HG02763 (cell line): Measurements from ENCODE around the gene CRYGN.

Source experiments
- ATAC-seq: cut with Tn5 transposase; IDR thresholded peaks from one replicate; pipeline ENCODE4 v1.9.1; 2021; ENCODE audit warnings: mild to moderate bottlenecking, moderate library complexity; ENCODE audit not compliant: unreplicated experiment

The CRYGN gene

DNA sequence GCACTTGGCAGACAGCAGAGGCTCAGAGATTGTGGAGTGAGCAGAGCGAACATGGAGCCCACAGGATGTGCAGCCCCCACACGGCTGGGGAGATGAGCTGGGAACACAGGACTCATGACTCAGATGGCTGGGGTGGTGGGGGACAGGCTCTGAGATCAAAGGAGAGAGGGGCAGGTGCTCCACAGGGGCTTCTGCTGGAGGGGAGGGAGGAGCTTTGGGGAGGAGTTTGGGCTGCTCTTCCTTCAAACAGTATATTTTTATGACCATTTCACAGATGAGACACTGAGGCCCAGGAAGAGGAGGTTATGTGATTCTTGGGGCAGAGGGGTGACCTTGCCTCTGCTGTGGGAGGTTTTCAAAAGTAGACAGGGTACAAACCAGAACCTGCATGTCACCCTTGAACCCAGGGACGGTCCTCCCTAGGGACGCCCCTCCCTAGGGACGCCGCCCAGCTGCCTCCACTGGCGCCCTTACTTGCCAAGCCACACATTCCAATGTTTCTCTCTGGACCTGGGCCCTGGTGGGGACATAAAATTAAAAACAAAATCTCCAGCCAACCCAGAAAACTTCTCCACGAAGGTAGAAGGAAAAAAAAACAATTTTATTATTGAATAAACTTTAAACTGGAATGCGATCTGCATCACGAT lies 981 bp upstream of the CRYGN start:
- no peak for ATAC-seq

DNA sequence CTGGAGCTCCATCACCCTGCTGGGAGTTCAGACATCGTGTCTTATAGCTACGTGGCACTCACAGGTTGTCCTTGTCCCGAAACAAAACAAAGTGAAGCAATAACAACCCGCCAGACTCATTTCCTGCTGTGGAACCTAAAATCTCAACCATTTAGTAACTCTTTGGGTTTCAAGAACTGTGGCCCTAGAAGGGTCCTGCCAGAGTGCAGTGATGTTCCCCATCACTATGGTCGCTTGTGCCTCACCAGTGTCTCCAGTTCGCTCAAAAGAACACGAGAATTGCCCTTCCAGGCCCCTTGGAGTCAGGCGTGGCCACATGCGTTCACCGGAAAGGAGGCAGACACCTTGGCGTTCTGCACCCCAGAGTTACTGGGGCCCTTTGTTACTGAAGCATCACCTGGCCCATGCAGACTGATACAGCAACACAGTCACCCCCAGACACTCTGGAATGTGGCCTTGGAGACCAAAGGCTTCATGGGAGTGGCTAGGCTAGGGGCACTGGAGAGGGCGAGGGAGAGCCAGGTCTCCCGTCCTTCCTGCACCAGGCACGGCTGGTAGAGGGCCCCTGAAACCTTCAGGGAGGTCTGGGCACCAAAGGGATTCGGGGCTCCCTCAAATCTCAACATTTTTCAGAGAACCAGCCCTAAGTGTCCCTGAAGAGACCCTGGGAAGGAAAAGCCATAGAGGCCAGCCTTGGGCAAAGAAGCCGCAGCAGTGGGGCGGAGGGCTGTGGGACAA lies 908 bp downstream of the CRYGN start:
- no peak for ATAC-seq

DNA sequence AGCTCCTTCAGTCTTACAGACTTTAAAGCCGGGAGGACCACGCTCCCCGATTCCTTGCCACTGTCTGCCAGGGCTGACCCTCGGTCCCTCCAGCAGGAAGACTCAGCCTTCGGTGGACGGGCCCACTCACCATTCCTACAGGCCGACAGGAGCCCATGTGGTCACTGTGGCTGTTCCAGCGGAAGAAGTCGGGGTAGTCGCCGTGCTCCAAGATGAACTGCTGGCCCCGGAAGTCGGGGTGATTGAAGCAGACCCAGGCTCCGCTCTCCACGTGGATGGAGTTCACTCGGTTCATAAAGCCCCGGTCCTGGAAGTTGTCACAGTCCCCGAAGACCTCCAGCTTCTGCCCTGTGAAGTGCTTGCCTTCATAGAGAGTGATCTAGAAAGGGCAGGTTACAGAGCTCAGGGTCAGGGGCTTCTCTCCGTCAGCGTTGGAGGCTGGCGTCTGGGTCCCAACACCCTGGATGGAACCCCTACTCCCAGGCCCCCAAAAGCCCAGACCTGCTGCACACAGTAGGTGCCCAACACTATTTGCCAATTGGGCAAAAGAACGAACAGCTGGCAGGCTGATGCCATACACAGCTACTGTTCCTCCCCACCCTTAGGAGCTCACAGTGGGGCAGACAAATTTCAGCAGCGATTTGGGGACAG lies 1.9 kb downstream of the CRYGN start:
- no peak for ATAC-seq

DNA sequence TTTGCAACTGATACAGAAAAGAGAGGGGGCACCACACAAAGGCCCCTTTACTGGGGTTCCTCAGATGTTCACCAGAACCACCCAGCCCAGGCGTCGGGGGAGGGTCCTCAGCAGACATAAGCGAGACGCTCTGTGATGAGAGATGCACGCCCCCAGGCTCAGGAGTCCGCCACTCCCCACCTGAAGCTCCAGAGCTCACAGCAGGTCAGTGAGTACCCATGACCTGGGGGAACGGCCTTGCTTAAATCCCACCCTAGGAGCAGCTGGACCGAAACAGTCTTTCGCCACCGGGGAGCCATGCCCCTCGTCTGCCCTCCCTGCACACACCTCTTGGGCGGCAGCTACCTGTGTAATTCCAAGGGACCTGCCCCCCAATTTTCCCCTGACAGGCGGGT lies 2.8 kb downstream of the CRYGN start:
- no peak for ATAC-seq

DNA sequence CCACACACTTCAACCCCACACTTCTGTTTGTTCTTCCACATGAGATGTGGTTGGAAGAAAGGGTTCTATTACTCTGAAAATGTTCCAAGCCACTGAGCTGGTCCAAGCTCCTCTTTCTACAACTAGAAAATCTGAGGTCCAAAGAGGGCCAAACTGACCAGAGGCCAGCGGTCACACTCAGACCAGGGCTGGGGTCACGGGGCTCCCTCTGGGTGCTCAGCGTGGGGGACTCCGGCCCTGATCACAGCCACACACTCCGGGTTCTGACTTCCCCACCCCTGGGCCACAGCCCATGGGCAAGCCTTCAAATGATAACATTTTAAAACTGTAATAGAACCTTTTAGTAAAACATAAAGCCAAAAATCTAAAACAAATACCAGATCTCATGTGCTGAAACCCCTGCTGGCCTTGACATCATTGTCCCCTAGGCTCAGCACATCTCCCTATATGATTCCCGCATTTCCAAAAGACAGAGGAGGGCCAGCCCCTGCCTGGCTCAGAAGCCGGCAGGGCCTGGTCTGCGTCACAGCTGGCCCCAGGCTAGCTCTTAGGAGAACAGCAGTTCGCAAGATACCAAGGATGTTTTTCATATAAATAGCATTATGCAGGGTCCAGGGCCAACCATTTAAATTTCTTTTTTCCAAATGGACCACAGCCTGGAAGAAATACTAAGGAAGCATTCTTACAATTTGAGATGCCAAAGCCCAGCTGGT lies 3.3 kb downstream of the CRYGN start:
- no peak for ATAC-seq

DNA sequence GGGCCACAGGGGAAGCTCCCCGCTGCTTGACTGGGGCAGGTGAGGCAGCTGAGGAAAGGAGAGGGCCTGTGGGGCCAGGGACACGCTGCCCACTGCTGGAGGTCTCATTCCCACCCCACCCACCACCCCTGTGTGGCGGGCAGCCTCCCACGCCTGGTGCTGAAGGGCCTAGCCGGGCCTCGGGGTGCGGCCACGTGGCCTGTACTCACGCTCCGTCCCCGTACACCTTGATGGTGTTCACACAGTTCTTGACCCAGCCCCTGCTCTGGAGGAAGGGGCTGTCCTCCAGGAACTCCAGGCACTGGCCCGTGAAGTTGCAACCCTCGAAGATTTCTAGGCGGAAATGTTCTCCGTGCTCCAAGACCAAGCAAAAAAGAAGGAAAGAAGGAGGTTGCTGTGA lies 4.0 kb downstream of the CRYGN start:
- no peak for ATAC-seq

DNA sequence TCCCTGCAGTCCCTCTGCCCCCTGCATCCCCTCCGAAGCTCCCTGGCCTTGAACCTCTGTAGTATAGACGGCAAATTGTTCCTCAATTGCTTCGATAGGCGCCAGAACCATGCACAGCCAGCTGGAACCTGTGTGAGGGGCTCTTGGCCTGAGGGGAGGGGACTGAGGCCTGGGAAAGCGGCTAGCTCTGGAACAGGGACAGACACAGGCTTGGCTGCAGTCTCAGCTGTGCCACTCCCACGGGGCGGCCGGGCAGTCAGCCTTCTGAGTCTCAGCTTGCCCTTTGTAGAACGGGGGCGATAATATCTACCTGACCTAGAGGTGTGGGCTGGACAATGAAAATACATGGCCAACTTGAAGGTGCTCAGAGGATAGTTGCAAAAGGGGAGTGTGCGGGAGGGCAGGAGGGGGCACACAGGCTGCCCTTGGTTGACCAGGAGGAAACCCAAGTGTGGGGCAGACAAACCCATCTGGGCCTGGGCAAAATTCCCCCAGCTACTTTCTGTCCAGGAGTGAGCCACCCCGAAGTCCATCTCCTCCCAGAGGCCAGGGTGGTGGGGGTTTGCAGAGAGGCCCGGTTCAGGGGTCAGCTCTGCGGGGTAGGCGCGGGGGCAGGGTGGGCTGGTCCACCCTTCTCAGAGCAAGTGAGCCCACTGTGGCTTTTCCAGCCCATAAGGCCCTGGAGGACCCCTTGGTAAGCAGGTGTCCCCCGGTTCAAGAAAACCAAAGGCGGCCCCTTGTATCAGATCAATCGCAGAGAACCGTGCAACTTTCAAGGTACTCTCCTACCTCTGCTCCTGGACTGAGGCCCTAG lies 4.6 kb downstream of the CRYGN start:
- no peak for ATAC-seq

DNA sequence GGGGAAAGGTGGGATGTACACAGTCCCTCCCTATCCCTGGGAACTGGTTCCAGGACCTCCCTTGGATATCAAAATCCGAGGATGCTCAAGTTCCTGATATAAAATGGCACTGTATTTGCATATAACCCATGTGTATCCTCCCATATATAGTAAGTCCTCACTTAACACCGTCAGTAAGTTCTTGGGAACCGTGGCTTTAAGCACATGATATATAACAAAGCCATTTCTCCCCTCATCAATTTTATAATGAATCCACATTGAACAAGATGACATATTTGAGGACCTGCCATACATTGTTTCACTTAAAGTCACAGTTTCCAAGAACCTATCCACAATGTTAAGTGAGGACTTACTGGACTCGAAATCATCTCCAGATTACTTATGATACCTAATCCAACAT lies 5.4 kb downstream of the CRYGN start:
- ATAC-seq, result no peak

DNA sequence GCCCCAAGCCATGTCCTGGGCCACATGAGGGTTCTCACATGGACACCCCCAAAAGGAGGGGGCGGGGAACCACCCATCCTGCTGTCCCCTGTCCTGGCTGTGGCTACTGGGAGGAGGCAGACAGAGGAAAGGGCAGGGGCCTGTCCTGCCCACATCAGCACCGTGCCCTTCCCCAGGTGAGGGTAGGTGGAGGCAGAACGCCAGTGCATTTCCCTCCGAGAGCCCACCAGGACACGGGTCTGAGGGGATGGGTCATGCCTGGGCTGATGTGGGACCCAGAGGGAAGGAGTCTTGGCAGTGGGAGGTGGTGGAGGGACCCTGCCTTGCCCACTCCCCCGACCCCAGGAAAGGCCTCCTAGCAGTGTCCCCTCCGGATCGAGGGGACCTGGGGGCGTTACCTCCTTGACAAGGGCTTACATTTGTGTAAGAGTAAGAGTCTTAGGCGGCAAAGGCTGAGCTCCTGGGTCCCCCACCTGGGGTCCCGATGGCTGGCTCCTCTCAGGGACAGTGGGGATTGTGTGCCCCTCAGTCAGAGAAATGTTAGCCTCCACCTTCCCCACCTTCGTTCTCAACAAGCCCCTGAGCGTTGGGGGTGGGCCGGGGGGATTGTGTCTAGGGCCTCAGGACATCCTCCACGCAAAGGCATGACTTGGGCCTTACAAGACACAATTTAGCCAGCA lies 6.1 kb downstream of the CRYGN start:
- no peak for ATAC-seq

DNA sequence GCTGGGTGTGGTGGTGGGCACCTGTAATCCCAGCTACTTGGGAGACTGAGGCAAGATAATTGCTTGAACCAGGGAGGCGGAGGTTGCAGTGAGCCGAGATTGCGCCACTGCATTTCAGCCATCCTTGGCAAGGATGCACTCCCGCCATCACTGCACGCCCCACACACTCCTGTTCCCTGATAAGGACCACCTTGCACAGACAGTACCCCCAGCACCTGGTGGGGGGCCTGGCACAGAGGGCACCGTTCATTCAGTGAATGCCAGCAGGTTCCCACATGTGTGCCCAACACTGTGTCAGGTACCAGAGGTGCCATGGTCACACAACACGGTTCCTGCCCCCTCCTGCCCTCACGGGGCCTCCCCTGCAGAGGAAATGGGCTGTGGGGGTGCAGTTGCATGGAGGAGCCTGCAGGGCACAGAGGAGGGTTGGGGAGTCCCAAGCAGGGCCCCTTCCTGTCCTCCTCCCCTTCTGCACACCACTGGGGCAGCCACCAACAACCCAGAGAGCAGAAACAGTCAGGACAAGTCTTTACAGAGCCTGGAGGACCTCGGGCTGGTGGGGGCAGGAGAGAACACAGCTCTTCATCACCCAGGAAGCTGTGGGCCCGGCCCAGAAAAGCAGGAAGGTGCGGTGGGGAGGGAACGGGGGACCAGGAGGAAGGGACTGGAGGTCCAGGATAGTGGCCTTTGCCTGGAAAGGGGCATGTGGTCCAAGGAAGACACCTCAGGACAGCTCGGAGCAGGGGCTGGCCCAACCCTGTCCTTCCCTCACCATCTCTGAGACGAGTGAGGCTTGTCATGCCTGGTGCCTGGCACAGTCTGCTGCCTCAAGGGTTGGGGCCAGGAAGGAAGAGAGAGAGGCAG lies 7.1 kb downstream of the CRYGN start:
- no peak for ATAC-seq

DNA sequence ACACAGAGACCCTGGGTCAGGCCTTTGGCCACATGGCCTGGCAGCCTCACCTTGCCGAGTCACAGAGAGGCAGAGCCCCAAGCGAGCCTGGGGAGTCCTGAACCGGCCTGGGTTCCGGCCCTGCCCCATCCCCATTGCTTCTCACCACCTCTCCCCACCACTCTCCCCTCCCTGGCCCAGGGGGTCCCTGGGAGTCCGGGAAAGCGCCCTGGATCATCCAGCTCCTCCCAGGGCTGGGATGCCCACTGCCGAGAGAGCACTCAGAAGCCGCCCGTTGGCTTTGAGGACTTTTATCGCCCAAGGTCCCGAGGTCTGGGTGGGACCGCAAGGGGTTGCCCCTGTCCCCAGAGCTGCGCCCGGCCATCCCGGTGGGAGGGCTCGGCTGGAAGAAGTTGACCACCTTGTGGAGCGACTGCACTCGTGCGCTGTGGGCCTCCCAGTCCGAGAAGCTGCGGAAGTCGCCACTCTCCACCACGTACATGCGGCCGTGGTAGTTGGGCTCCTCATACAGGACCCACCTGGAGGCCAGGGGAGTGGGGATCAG lies 8.1 kb downstream of the CRYGN start:
- ATAC-seq, result no peak

DNA sequence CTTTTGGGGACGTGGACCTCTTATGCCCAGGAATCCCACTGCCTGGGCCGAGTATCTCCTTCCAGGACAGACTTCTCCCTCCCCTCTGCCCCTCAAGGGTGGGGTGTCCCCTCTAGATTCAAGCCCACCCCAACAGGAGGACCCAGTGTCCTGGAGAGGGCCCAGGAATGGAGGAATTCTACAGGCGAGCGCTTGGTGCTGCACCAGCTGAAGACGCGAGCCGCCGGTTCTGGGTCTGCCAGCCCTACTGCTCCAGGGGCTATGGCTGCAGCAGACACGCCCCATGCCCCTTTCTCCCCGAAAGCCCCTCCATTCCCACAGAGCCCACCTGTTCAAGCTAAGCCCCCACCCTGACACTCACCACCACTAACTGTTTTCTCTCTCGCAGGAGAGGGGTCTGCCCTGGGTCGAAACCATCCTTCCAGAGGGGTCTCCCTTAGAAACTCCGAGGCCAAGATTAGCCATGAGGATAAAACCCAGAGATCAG lies 8.6 kb downstream of the CRYGN start:
- no peak for ATAC-seq

DNA sequence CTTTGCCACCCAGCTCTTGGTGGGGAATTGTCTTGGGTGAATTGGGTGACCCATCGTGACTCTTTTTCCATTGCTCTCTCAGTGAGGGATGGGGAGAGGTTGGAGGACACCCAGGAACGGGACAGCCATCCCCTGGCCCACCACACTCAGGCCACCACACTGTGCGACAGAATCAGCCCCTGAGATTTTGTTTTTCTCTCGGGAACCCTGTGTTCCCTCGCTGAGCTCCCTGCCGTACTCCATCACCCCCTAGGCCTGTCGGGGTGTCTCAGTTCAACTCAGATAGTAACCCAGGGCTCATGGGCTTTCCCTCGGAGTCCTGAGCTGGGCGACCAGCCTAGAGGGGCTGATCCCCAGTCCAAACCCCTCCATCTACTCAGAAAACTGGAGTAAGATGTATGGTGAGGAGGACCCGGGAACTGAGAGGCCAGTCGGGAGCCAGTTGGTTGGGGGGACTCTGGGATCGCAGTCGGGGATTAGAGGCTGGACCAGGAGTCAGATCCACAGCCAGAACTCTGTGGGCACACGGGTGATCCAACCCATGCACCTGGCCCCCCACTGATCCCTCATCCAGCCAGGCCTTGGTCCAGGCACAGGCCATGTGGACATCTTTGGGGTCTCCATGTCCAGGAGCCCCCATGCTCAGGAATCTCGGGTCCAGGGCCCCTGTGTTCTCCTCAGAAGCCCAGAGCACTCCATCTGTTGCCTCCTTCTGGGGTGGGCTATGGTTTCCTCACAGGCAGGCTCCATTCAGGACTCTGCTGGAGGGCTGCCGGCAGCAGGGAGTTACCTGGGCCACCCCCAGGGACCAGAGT lies 9.3 kb downstream of the CRYGN start:
- ATAC-seq, result no peak

DNA sequence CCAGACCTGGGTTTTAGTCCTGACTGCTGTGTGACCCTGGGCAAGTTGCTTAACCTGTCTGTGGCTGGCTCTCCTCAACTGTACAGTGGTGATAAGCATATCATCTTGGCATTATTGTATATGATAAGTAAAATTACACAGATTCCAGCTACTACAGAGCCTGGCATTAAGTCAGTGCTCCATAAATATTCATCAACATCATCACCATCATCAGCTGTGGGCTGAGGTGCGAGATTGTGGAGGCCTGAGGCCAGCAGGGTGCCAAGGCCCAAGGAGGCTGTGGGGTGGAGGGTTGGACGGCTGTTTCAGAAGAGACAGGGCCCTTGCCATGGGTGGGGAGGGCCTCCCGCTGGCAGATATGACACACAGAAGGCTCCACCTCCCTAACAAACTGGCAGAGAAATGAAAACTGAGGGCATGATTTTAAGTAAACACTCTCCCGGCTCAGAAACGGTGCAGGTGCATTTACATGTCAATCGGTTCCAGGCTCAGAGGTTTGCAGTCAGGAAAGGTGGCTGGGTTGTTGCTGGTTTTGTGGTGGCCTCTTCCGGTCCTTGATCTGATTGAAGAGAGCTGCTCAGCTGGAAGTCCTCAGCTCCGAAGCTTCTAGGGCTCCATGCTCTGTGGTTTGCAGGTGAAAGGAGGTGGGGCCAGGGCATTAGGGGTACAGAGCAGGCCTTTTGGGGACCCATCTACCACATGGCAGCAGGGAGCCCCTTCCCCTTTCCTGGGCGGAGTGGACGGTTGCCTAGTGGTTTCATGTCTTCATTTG lies 10.2 kb downstream of the CRYGN start:
- no peak for ATAC-seq

DNA sequence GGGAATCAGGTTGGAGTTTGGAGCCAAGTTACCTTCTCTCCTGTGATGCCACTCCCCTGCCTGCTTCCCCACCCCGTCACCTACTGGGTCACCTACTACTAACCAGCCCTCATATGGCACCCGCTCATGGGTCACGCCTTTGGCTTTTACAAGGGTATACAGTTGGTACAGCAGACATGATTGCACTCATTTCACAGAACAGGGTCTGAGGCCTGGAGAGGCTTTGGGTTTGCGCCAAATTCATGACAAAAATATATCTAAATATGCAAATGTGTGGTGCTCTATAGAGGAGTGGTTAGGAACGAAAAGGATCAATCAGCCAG lies 10.7 kb downstream of the CRYGN start:
- no peak for ATAC-seq

DNA sequence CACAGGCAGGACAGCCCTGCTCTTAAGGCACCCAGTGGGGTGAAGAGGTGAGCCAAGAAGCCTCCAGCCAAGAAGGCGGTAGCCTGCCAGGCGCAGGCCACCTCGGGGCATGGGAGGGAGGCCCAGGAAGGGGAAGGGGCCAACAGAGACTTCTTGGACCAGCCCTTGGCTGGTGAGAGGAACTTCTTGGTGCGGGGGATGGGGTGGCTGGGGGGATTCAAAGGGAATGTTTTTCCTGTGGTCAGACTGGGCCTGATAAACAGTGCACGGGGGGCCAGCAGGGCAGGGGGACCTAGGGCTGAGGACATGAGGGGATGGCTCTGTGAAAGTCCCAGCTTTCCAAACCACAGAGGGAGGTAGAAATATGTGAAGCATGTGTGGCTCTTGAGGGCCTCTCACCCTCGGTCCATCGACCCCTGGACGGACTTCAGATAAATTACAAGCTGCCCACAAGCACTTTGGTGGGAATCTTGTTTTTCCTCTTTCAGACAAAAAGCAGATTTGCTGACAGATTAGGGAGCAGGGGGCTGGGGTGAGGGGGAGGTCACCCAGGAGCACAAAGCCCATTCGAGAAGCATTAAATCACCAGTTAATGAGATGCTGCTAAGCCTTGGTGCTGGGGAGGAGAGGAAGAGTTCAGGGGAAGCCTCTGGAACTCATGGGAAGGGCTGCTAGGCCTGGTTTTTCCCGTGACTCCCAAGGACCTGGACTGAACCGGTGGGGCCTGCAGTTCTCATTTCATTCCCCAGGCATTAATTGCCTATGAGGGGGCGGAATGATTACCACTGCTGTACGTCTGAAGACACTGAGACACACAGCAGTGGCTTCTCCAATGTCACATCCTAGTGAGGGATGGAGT lies 11.3 kb downstream of the CRYGN start:
- ATAC-seq, result no peak
